Smooth muscle cell (in vitro differentiated cells): ENCODE data around the gene HTR4. TPM values are rescaled to one million over a fixed set of nuclear protein-coding genes. Genes with fewer than 3 reads are reported as not detected.

Experiments
- DNase-seq: peaks from one replicate; lab custom pipeline; 2025; ENCODE audit not compliant: unreplicated experiment; lab: John Stamatoyannopoulos, UW
- H2AFZ ChIP-seq: fragments of 200-600 bp; sonication (generic); 2 replicates; pipeline ENCODE4 v1.6.0; 2016; ENCODE audit warnings: antibody characterized with exemption, low read depth, mild to moderate bottlenecking
- H3F3A ChIP-seq: fragments of 200-600 bp; sonication (generic); 2 replicates; pipeline ENCODE4 v1.6.0; 2017; ENCODE audit warnings: antibody characterized with exemption, low read depth
- H3K27ac ChIP-seq: fragments of 200-600 bp; sonication (generic); 2 replicates; pipeline ENCODE4 v1.5.1; 2016; ENCODE audit warnings: low read depth, mild to moderate bottlenecking
- H3K27me3 ChIP-seq: fragments of 200-600 bp; sonication (generic); 2 replicates; pipeline ENCODE4 v1.6.1; 2016; ENCODE audit warnings: low read depth, mild to moderate bottlenecking
- H3K36me3 ChIP-seq: fragments of 200-600 bp; sonication (generic); 2 replicates; pipeline ENCODE4 v1.5.1; 2016; ENCODE audit warnings: low read depth
- H3K4me1 ChIP-seq: fragments of 200-600 bp; sonication (generic); 2 replicates; pipeline ENCODE4 v1.5.1; 2016; ENCODE audit warnings: low read depth
- H3K4me2 ChIP-seq: fragments of 200-600 bp; sonication (generic); 2 replicates; pipeline ENCODE4 v1.6.0; 2016; ENCODE audit warnings: mild to moderate bottlenecking
- H3K4me3 ChIP-seq: fragments of 200-600 bp; sonication (generic); 2 replicates; pipeline ENCODE4 v1.5.1; 2016; ENCODE audit warnings: mild to moderate bottlenecking
- H3K79me2 ChIP-seq: fragments of 200-600 bp; sonication (generic); 2 replicates; pipeline ENCODE4 v1.6.0; 2016; ENCODE audit warnings: low read depth, mild to moderate bottlenecking
- H3K9ac ChIP-seq: fragments of 200-600 bp; sonication (generic); 2 replicates; pipeline ENCODE4 v1.6.0; 2016; ENCODE audit warnings: low read depth
- H3K9me3 ChIP-seq: fragments of 200-600 bp; sonication (generic); replicated peaks from 2 replicates; pipeline ENCODE4 v1.5.1; 2016; ENCODE audit warnings: low read depth
- H4K20me1 ChIP-seq: fragments of 200-600 bp; sonication (generic); 2 replicates; pipeline ENCODE4 v1.6.0; 2016; ENCODE audit warnings: low read depth
- WGBS: methylation state at CpG from one replicate; pipeline ENCODE4 v1.1.7; 2016; ENCODE audit warnings: low lambda C conversion rate; 5-methylcytosine and 5-hydroxymethylcytosine counted together
- polyA plus RNA-seq: library from polyadenylated mRNA; unstranded; fragments of >200 nt; fragmentation: Nextera tagmentation; extraction: Ambion mirVana; gene quantifications from 2 replicates; pipeline ENCODE4 v1.2.1, GENCODE V29; 2016
- total RNA-seq: library from RNA; depleted of rRNA; stranded (reverse); fragments of >200 nt; gene quantifications from 2 replicates; pipeline ENCODE4 v1.2.3, GENCODE V29; 2014
- TF ChIP-seq, protein P1 (sequence below): fragments of 200-600 bp; sonication (generic); IDR thresholded peaks from 2 replicates; pipeline ENCODE4 v1.5.1; 2017; ENCODE audit warnings: borderline replicate concordance, mild to moderate bottlenecking, antibody characterized with exemption; ENCODE audit not compliant: insufficient read depth, poor library complexity, severe bottlenecking

The HTR4 gene
- total and polyA plus RNA-seq, 2 experiments from 2014 or later: 0.09 TPM; not detected in 1

GRCh38 chr5:148454576-148454975 lies 199.8 kb downstream of the HTR4 start:
- 78% methylated on average over 5 of the region's 5 CpGs for whole genome bisulfite sequencing

GRCh38 chr5:148452499-148453193 lies 201.7 kb downstream of the HTR4 start:
- TF ChIP-seq, protein P1, sequence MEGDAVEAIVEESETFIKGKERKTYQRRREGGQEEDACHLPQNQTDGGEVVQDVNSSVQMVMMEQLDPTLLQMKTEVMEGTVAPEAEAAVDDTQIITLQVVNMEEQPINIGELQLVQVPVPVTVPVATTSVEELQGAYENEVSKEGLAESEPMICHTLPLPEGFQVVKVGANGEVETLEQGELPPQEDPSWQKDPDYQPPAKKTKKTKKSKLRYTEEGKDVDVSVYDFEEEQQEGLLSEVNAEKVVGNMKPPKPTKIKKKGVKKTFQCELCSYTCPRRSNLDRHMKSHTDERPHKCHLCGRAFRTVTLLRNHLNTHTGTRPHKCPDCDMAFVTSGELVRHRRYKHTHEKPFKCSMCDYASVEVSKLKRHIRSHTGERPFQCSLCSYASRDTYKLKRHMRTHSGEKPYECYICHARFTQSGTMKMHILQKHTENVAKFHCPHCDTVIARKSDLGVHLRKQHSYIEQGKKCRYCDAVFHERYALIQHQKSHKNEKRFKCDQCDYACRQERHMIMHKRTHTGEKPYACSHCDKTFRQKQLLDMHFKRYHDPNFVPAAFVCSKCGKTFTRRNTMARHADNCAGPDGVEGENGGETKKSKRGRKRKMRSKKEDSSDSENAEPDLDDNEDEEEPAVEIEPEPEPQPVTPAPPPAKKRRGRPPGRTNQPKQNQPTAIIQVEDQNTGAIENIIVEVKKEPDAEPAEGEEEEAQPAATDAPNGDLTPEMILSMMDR: no peak
- H3K27me3 ChIP-seq: peaks cover 6% of the 10 kb centered on the region
- no peaks in the 10 kb centered on the region for H3K36me3 ChIP-seq
- no peaks in the 10 kb centered on the region for H3K4me1 ChIP-seq
- H3K27ac ChIP-seq: no peak overlapping the region
- WGBS: 90% methylated on average over 10 of the region's 10 CpGs
- no peak overlapping the region for H3K9ac ChIP-seq
- no peak overlapping the region for H3K4me2 ChIP-seq
- H3K4me3 ChIP-seq: no peak overlapping the region
- H3K79me2 ChIP-seq: no peaks in the 10 kb centered on the region
- no peaks in the 10 kb centered on the region for H3K9me3 ChIP-seq
- no peak for DNase-seq
- no peaks in the 10 kb centered on the region for H4K20me1 ChIP-seq
- no peaks in the 10 kb centered on the region for H3F3A ChIP-seq
- H2AFZ ChIP-seq: no peak overlapping the region

More at GRCh38 chr5:148454576-148454975, 199.8 kb downstream of the HTR4 start:
- Histone ChIP-seq H3K9ac (no peak overlapping the region), H2AFZ (no peak overlapping the region), H3K27me3 (peaks cover 3% of the 10 kb centered on the region), H3K9me3 (no peaks in the 10 kb centered on the region), H3K36me3 (no peaks in the 10 kb centered on the region), H3K27ac (no peak overlapping the region), H3K4me3 (no peak overlapping the region), H3K79me2 (no peaks in the 10 kb centered on the region), H3K4me1 (no peaks in the 10 kb centered on the region), H3F3A (no peaks in the 10 kb centered on the region), H4K20me1 (no peaks in the 10 kb centered on the region), H3K4me2 (no peak overlapping the region)
- no peak for DNase-seq
- TF ChIP-seq, protein P1: no peak

- Histone ChIP-seq H3K4me3 (no peak overlapping the region), H3F3A (peaks cover 11% of the 10 kb centered on the region), H2AFZ (no peak overlapping the region), H3K79me2 (no peaks in the 10 kb centered on the region), H3K4me1 (no peaks in the 10 kb centered on the region), H3K27ac (no peak overlapping the region), H3K9me3 (no peaks in the 10 kb centered on the region), H4K20me1 (no peaks in the 10 kb centered on the region), H3K27me3 (peaks cover 6% of the 10 kb centered on the region), H3K9ac (no peak overlapping the region), H3K4me2 (no peak overlapping the region), H3K36me3 (peaks cover 8% of the 10 kb centered on the region)
- TF ChIP-seq, protein P1: no peak
- no peak for DNase-seq
- 86% methylated on average over 2 of the region's 2 CpGs for WGBS
Measured at GRCh38 chr5:148446611-148447010, 207.7 kb downstream of the HTR4 start.

DNA sequence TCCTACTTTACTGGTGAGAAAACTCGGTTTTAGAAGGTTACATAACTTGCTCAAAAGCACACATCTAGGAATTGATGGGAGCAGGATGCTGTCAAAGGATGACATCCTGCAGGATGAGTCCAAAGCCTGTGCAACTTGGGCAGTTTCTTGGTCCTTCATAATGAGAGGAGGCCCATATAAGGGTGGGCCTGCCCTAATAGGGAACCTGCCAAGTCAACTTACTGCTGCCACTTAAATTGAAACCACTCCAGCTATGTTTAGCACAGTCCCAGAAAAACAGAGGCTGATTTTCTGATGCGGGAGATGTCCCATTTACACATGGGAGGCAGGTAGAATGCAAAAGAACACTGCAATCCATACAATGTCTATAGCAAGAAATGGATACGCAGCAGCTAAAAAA lies 208.7 kb downstream of the HTR4 start:
- Histone ChIP-seq H3F3A (peaks cover 11% of the 10 kb centered on the region), H2AFZ (no peak overlapping the region), H3K79me2 (no peaks in the 10 kb centered on the region), H3K4me1 (no peaks in the 10 kb centered on the region), H3K27me3 (peaks cover 6% of the 10 kb centered on the region), H3K36me3 (peaks cover 14% of the 10 kb centered on the region), H3K9ac (no peak overlapping the region), H4K20me1 (no peaks in the 10 kb centered on the region), H3K9me3 (no peaks in the 10 kb centered on the region), H3K4me2 (no peak overlapping the region), H3K27ac (no peak overlapping the region), H3K4me3 (no peak overlapping the region)
- TF ChIP-seq, protein P1: no peak
- DNase-seq: no peak
- 89% methylated on average over 3 of the region's 3 CpGs for WGBS
